ENCODE data around the gene BSCL2.
A peak's percentile ranks its signal among the peaks of the same experiment; 100 is the strongest.
"Not testable (repeated sequence)": the region's sequence is repeated elsewhere in the genome, so short reads cannot be mapped to it uniquely, and the experiment has no call there.

BSCL2 gene

DNA sequence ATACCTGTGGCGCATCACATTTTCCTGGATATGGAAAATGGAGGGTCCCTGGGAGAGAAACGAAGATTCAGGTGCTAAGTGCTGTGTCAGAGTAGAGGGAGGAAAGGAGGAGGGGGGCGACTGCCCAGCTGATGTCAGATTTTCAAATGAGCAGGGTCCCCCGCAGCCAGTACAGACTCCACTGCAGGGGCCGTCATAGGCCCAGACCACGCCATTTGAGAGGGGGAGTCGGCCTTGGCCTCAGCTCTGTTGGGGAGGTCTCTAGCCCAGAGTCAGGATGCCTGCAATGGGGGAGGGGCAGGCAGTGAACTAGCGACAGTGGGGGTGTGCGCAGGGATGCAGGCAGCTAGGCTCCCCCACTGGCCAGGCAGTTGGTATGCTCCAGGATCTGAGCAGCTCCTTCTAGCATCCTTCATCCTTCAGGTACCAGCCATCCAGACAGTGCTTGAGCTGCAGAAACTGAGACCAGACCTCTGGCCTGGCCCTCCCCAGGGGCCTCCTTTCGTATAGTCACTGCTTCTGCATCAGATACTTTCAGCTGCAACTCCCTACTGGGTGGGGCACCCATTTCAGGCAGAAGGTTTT lies at the start of gene BSCL2, which contains the start of gene GNG3:
BSCL2 (minus strand) TSS at position 148 of the 585 bp plus-strand sequence. CDS start 229 bp downstream, outside the sequence.
GNG3 (plus strand) TSS at position 400 of the 585 bp plus-strand sequence. CDS start 620 bp downstream, outside the sequence.
- DNase-seq (ENCODE audit: low read depth): no peak

DNA sequence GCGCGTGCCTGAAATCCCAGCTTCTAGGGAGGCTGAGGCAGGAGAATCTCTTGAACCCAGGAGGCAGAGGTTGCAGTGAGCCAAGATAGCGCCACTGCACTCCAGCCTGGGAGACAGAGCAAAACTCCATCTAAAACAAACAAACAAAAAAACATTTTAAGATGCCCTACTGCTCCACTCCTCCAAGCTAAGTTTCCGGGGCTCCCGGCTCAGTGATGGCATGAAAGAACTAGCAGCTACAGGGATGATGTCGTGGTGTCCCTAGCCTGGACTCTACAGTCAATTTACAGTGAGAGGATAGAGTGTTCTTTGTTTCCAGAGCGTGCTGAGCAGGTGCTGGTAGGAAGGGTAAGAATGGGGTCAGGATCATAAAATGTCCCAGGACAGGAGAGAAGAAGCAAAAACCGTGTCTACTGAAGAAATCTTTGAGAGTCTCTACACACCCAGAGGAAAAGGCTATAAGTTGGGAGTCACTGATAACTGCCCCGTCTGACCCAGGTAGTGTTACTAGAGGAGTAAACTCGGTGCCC lies 47.9 kb upstream of the BSCL2 start:
- no peak for DNase-seq (ENCODE audit: low read depth)

DNA sequence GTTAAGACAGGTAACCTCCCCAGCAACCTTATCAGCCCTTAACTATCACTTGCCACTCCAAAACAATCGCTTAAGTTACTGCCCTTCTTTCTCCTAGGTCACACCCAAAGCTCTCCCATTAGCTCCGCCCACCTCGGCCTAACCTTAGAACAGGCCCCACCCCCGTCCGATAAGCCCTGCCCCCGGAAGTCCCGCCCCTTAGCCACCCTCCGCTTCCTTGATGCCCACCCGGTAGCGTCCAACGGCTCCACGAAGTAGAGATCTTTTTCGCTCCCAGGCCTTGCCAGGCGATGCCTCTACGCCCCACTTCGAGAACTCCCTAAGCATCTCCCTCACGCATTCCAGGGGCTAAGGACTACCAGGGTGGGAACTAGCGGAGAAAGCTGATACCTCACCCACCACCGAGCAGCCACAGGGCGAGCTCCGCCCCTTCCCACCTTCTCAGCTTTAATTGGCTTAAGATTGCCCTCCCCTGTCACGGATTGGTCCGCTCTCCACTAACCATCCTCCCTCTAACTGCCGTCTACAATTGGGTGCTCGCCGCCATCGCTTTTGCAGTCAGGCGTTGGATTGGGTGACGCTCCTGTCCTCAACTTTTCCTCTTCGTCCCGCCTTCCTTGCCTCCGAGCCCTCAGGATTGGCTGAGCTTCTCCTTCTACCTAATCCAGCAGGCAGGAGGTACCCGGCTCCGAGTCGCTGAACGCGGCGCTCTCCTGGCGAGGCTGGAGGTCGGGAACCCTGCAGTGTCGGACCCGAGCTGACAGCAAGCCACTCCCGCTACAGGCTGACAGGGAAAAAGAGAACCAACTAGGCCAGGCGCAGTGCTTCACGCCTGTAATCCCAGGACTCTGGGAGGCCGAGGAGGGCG lies 46.7 kb upstream of the BSCL2 start, which contains the start of gene ZBTB3:
ZBTB3 (minus strand) TSS at position 425 of the 868 bp plus-strand sequence. CDS start 496 bp downstream, outside the sequence.
- DNase-seq (ENCODE audit: low read depth): peak; percentile 96

DNA sequence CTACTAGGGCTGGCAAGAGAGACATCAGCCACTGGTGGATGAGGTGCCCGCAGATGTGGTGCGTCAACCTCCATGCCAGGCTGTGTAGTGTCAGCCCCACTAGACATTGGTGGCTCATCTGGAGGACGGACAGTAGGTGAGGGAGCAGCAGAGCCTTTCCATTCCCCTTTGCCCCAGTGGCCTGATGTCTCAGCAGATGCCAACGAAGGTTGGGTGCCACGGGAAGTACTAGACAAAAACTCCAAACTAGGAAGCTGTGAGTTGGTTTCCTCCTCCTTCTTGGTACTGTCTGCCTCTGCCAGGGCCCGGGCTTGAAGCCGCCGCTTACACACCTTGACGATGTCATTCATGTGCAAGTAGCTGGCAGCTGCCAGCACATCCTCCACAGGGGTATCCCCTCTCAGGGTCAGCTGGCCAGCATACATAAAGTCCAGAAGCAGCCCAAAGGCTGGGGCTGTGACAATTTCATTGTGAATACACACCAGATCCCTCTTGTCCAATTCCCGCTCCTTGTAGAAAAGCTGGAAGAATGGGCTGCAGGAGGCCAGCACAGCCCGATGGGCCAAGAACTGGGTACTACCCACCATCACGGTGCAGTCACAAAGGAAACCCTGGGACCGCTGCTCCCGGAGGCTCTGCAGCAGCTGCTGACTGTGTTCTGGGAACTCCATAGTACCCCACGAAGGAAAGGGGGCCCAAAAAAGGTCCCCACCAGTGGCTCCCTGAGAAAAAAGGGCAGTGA lies 45.9 kb upstream of the BSCL2 start:
- no peak for DNase-seq (ENCODE audit: low read depth)

DNA sequence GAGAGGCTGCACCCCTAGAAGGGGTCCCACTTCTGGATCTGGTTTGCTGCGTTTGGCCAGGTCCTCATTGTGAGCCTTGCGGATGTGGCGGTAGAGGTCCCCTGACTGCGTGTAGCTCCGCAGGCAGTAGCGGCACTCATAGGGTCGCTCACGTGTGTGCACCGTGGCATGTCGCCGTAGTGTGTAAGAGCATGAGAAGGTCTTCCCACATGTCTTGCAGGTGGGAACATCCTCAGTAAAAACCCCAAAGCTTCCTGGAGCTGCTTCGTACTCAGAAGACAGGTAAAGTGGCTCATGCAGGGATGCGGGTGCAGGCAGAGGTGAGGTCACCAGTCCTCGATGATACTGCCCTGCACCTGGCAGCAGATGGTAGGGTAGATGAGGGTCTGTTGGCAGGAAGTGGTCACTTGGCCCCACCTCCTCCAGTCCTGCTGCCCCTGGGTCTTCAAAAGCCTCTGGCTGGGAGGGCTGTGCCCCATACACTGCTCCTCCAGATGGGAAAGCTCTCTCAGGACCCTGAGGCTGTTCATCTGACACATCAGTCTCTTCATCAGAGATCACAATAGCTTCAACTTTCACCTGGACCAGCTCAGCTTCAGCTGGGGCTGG lies 45.1 kb upstream of the BSCL2 start:
- no peak for DNase-seq (ENCODE audit: low read depth)

DNA sequence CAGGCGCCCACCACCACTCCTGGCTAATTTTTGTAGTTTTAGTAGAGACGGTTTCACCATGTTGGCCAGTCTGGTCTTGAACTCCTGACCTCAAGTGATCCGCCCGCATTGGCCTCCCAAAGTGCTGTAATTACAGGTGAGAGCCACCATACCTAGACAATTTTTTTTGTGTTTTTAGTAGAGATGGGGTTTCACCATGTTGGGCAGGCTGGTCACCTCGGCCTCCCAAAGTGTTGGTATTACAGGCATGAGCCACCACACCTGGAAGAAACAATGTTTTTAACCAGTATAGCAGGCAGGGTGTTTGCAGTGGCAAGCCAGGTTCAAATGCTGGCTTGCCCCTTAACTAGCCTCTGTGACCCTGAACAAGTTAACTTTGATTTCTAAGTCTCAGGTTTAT lies 42.7 kb upstream of the BSCL2 start:
- DNase-seq (ENCODE audit: low read depth): not testable (repeated sequence)

DNA sequence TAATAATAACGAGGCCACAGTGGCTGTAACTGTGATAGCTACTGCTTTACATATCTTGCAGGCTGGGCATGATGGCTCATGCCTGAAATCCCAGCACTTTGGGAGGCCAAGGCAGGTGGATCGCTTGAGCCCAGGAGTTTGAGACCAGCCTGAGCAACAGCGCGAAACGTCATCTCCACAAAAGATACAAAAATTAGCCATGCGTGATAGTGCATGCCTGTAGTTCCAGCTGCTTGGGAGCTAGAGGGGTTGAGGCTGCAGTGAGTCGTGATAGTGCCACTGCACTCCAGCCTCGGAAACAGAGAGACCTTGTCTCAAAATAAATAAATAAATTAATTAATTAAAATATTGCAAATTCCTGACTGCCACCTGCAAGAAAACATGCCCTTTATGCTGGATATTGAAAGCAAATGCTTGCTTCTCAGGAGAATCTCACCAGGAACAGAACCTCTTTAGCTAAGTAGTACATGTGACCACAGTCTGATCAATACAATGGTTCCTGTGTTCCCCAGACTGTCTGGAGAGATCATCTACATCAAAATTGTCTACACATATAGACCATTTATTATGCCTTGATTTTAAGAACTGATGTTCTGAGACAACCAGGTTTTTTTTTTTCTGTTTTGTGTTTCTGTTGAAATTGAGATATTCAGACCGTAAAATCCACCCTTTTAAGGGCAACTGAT lies 40.4 kb upstream of the BSCL2 start:
- no peak for DNase-seq (ENCODE audit: low read depth)

DNA sequence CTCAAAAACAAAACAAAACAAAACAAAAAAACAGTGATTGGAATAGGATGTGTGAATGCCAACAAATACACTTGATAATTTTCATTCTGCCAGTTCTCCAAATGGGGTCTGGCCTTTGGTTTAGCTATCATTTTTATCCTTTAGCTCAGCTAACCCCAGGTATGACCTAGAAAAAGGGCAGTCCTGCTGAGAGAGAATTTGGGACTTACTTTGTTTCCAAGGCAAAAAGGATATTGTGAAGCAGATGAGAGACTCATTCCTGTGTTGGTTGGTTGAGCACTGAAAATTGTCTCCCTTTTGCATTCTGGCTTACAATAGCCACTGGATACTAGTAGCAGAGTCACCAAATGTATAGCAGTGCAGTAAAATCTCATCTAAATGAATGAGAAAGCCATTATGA lies 30.0 kb upstream of the BSCL2 start:
- DNase-seq (ENCODE audit: low read depth): no peak

DNA sequence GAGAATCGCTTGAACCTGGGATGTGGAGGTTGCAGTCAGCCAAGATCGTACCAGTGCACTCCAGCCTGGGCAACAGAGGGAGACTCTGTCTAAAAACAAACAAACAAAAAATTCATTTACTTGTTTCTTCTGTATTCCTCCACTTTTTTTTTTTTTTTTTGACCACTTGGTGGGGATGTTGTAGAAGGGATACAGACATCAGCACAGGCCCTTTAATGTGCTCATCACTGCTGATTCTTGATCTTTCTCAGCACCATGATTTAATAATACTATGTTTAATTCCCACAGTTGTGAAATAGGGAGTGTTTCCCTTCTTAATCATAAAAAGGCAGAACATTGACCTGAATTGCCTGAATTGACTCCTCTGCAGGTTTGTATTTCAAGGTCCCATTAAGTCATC lies 25.6 kb upstream of the BSCL2 start:
- DNase-seq (ENCODE audit: low read depth): no peak

DNA sequence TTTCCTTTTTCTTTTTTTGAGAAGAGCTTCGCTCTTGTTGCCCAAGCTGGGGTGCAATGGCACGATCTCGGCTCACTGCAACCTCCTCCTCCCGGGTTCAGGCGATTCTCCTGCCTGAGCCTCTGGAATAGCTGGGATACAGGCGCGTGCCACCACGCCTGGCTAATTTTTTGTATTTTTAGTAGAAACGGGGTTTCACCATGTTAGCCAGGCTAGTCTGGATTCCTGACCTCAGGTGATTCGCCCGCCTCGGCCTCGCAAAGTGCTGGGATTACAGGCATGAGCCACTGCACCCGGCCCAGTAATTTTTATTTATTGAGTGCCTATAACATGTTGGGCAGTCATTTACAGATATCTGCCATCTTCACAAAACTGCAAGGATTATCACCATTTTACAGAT lies 22.9 kb upstream of the BSCL2 start:
- not testable (repeated sequence) for DNase-seq (ENCODE audit: low read depth)

DNA sequence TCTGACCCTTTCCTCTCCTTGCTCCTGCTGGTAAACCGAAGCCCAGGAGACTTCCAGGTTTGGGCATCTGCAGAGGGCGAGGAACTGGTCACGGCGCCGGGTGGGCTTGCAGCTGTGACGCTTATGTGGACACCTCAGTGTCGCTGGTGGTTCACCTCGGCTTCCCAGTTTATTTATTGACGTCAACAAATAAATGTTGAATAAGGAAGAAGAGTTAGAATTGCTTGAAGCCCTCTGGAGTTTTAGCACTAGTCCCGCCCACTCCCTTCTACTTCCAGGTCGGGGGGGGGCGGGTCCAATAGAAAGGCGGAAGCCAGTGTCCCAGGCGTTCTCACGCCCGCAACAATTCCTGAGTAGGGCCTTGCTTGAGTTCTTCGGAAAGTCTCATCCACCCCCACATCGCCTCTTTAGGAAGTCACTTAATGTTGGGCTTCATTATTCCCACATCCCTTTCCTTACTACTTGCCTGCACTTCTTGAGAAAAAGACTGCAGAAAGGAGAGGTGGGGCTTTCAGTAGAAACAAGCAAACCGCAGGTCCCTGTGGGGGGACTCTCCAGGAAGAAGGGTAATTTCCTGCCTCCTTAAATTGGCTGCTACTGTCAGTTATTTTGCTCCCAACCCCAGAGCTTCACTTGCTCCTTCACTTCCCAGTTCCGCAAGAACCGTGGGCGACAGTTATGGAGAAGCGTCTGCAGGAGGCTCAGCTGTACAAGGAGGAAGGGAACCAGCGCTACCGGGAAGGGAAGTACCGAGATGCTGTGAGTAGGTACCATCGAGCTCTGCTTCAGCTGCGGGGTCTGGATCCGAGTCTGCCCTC lies 21.2 kb upstream of the BSCL2 start, which contains the start of gene TTC9C:
TTC9C (plus strand) TSS at position 316 of the 818 bp plus-strand sequence; CDS start at position 679, 363 bp downstream.
- DNase-seq (ENCODE audit: low read depth): peak; percentile 74

DNA sequence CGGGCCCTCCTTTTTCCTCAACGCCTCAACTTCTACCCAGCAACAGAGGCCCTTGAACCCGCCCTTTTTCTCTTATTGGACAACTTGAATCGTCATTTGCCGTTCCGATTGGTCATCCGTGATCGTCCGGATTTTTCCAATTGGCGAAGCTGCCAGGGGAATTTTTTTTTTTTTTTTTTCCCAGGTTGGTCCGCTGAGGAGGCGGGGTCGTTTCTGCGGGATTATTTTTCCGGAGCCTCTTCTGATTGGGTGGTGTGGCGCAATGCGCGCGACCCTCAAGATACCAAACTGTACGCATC lies 20.6 kb upstream of the BSCL2 start:
- DNase-seq (ENCODE audit: low read depth): peak; percentile 74

DNA sequence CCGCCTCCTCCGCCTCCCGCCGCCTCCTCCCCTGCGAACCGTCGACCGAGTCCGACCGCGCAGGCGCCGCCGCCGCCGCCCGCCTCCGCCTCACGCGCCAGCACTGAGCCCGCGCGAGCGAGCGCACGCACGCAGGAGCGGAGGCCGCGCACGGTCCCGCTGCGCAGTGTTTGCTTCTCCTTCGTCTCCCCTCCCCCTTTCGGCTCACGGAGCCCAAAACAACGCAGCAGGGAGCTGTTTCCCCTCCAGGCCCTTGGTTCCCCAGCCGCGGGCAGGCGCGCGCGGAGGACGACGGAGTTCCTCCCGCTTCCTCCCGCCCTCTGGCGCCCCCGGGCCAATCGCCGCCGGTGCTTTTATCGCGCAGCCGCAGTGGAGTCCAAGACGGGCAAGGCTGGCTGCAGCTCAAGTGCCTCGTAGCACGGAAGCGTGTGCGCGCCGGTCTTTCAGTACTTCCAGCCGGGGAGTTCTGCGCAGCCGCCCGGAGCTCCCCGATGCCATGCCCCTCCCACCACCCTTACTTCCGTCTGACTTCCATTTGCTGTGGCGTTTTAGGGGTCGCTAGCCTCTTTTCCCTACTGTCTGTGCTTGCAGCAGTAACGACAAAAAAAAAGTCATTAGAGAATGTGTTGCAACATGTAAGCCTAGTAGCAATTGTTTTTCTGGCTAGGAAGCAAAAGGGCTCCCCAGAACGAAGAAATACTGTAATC lies 20.1 kb upstream of the BSCL2 start, which contains the start of gene HNRNPUL2:
HNRNPUL2 (minus strand) TSS at position 293 of the 707 bp plus-strand sequence. CDS start 301 bp downstream, outside the sequence.
- DNase-seq (ENCODE audit: low read depth): peak; percentile 96

DNA sequence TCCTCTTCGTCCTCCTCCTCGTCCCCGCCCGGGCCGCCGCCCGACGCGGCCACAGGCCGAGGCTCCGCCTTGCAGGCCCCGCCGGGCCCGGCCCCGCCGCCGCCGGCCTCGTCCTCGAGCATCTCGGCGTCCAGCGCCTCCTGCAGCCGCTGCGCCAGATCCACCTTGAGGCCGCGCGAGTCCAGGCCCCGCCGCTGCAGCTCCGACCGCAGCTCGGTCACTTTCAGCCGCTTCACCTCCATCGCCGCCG lies 19.6 kb upstream of the BSCL2 start:
- DNase-seq (ENCODE audit: low read depth): no peak

DNA sequence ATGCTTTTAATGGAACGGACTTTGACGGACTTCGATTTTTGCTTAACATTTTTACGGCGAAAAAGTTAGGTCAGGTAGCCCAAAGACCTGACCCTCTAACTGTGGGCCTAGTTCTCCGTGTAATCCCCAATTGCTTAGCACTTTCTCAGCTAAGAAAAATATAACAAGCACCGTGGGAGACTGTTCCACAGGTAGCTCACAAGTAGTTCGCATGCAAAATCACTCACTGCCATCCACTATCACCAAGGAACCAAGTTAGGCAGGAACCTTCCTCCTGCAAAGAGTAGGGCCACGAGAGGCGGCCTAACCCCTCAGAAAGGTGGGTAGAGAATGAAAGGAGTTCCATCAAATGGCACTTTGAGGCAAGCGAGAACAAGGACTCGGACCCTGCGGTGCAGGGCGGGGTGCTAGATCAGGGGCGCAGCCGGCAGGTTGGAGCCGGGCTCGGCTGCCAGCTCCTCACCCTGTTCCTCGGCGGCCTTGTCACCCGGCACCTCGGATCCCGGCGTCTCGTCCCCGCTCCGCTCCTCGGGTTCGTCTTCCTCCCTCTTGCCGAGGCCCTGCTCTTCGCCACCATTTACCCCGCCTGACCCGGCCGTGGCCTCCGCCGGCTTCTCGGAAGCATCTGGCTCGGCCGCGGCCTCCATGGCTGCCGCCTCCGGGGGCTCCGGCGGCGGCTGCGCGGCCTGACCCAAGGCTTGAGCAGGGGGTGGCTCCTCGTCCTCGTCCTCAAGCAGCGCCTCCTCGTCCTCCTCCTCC lies 19.1 kb upstream of the BSCL2 start:
- DNase-seq (ENCODE audit: low read depth): no peak

DNA sequence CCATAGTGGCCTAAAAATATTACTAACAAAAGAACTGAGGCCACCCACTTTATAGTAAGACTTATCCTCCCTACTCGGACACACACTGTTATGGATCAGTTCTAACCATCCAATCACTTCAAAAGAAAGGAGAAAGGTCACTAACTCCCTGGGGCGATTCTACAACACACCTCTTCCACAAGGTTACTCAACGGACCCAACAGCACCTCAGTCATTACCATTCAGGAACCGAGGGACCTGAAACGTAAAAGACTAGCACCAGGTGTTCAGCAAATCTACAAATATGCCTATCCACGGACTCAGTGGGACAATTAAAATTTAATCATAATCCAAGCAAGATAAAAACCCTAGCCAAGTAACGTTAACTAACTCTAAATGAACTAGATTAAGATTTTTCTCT lies 18.4 kb upstream of the BSCL2 start:
- DNase-seq (ENCODE audit: low read depth): no peak

DNA sequence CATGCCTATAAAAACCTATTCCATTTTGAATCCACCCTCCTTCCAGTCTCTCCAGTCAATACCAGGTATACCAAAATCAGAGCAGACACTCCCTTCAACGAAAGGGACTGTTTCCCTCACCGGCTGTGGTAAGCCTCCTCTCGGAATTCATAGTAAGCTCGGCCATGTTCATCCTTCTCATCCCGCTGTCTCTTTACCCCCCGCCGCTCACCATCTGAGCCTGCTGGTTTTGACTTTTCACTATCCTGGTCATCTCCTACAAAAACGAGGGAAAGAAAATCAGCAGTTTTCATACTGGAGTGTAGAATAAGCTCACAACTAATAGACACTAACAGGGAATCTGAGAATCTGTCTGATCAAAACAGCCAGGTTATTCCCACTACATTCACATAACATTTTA lies 16.9 kb upstream of the BSCL2 start:
- no peak for DNase-seq (ENCODE audit: low read depth)

DNA sequence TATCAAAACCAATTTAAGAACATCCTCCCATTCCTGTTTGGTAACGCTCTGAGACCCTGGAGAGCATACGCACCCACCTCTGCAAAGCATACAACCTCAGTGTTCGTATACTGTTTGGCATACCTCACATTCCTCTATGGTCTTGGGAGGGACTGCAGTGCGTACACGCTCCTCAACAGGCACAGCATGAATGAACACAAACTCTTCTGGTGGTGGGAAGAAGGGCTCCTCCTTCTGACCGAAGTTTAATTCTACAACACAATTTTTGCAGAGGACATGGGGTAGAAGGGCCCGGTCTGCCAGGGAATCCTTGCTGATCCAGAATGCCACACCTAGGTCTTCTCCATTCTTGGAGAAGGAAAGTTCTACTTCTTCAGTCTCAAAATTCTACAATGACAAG lies 14.8 kb upstream of the BSCL2 start:
- no peak for DNase-seq (ENCODE audit: low read depth)

DNA sequence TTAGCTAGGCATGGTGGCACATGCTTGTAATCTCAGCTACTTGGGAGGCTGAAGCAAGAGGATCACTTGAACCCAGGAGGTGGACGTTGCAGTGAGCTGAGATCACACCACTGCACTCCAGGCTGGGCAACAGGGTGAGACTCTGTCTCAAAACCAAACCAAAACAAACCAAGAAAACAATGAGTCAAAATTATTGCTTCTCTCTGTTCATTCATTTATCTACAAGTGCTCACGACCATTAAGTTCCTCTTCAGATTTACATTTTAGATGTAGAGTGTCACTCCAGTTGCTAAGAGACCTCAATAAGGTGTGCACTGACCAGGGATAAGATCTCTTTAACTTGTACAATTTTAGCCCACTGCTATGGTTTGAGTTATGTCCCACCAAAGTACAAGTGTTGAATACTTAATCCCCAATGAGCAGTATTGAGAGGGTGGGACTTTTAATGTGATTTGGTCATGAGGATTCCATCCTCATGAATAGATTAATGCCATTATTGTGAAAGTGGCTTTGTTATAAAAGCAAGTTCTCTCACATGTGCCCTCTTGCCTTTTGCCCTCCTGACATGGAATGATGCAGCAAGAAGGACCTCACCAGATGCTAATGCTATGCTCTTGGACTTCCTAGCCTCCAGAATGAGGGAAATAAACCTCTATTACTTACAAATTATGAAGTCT lies 12.2 kb upstream of the BSCL2 start:
- DNase-seq (ENCODE audit: low read depth): no peak

All from activated gamma-delta T cell treated with anti-CD3 and anti-CD28 coated beads, Interleukin-2, amount 50 U/mL, for 16 hours (primary cell).